ENCODE results near the gene CRACDL. TPM values are rescaled to one million over a fixed set of nuclear protein-coding genes. Genes with fewer than 3 reads are reported as not detected.

CRACDL gene
- total RNA-seq, 2 donors from 2014 or later: 4.1 to 20.8 TPM

- Histone ChIP-seq H3K36me3 (no peaks in the 10 kb centered on the region), H3K27ac (no peak overlapping the region), H3K4me3 (no peak overlapping the region), H3K27me3 (replicated peaks; ENCODE audit: insufficient read depth) (no peaks in the 10 kb centered on the region), H3K4me1 (replicated peaks) (peaks cover 4% of the 10 kb centered on the region), H3K9me3 (no peaks in the 10 kb centered on the region)
- no peak for DNase-seq (ENCODE audit: low spot score)
- WGBS: 98% methylated on average over 8 of the region's 8 CpGs
- TF ChIP-seq POLR2AphosphoS5 (IDR thresholded peaks at IDR 0.05): no peak
- TF ChIP-seq CTCF (IDR thresholded peaks at IDR 0.05): no peak
- no peak for TF ChIP-seq POLR2A (IDR thresholded peaks at IDR 0.05)
- intact Hi-C loops (cut with DNase I): no loop called here
Measured at GRCh38 chr2:98804265-98804650, 131.8 kb downstream of the CRACDL start.

- Histone ChIP-seq H3K4me1 (replicated peaks) (peaks cover 4% of the 10 kb centered on the region), H3K36me3 (no peaks in the 10 kb centered on the region), H3K9me3 (no peaks in the 10 kb centered on the region), H3K27ac (no peak overlapping the region), H3K27me3 (replicated peaks; ENCODE audit: insufficient read depth) (no peaks in the 10 kb centered on the region), H3K4me3 (no peak overlapping the region)
- no peak for TF ChIP-seq POLR2A (IDR thresholded peaks at IDR 0.05)
- no peak for TF ChIP-seq POLR2AphosphoS5 (IDR thresholded peaks at IDR 0.05)
- no peak for TF ChIP-seq CTCF (IDR thresholded peaks at IDR 0.05)
- DNase-seq (ENCODE audit: low spot score): no peak
- WGBS: 84% methylated on average over 10 of the region's 10 CpGs
- intact Hi-C loops (cut with DNase I): no loop called here
Measured at GRCh38 chr2:98803405-98804264, 132.4 kb downstream of the CRACDL start.

- Histone ChIP-seq H3K4me3 (no peak overlapping the region), H3K9me3 (no peaks in the 10 kb centered on the region), H3K4me1 (replicated peaks) (peaks cover 4% of the 10 kb centered on the region), H3K27me3 (replicated peaks; ENCODE audit: insufficient read depth) (no peaks in the 10 kb centered on the region), H3K27ac (no peak overlapping the region), H3K36me3 (no peaks in the 10 kb centered on the region)
- no peak for DNase-seq (ENCODE audit: low spot score)
- TF ChIP-seq POLR2AphosphoS5 (IDR thresholded peaks at IDR 0.05): no peak
- no peak for TF ChIP-seq POLR2A (IDR thresholded peaks at IDR 0.05)
- no peak for TF ChIP-seq CTCF (IDR thresholded peaks at IDR 0.05)
- intact Hi-C loops (cut with DNase I): no loop called here
- WGBS: 94% methylated on average over 8 of the region's 8 CpGs
Measured at GRCh38 chr2:98802344-98802743, 133.7 kb downstream of the CRACDL start.

- Histone ChIP-seq H3K4me1 (replicated peaks) (peaks cover 4% of the 10 kb centered on the region), H3K27me3 (replicated peaks; ENCODE audit: insufficient read depth) (no peaks in the 10 kb centered on the region), H3K36me3 (no peaks in the 10 kb centered on the region), H3K27ac (no peak overlapping the region), H3K4me3 (no peak overlapping the region), H3K9me3 (no peaks in the 10 kb centered on the region)
- no peak for DNase-seq (ENCODE audit: low spot score)
- WGBS: 99% methylated on average over 15 of the region's 15 CpGs
- TF ChIP-seq POLR2A (IDR thresholded peaks at IDR 0.05): no peak
- no peak for TF ChIP-seq CTCF (IDR thresholded peaks at IDR 0.05)
- no peak for TF ChIP-seq POLR2AphosphoS5 (IDR thresholded peaks at IDR 0.05)
- intact Hi-C loops (cut with DNase I): no loop called here
Measured at GRCh38 chr2:98801921-98802321, 134.1 kb downstream of the CRACDL start.

GRCh38 chr2:98801286-98801685 lies 134.7 kb downstream of the CRACDL start:
- Histone ChIP-seq H3K9me3 (no peaks in the 10 kb centered on the region), H3K27me3 (replicated peaks; ENCODE audit: insufficient read depth) (no peaks in the 10 kb centered on the region), H3K27ac (no peak overlapping the region), H3K4me1 (replicated peaks) (peaks cover 4% of the 10 kb centered on the region), H3K36me3 (no peaks in the 10 kb centered on the region), H3K4me3 (no peak overlapping the region)
- intact Hi-C loops (cut with DNase I): no loop called here
- no peak for DNase-seq (ENCODE audit: low spot score)
- 94% methylated on average over 1 of the region's 1 CpG for WGBS
- TF ChIP-seq POLR2AphosphoS5 (IDR thresholded peaks at IDR 0.05) (no peak), POLR2A (IDR thresholded peaks at IDR 0.05) (no peak), CTCF (IDR thresholded peaks at IDR 0.05) (no peak)

Measured in prostate gland (tissue), 2 donors.